ENCODE measurements around the gene IPO7.
"Not testable (repeated sequence)": the region's sequence is repeated elsewhere in the genome, so short reads cannot be mapped to it uniquely, and the experiment has no call there.

Gene IPO7

GRCh38 chr11:9399466-9399865 is 15.0 kb downstream of the IPO7 start:
- DNase-seq (ENCODE audit: low spot score) = no peak

GRCh38 chr11:9401884-9402283 is 17.4 kb downstream of the IPO7 start:
- DNase-seq (ENCODE audit: low spot score) = not testable (repeated sequence)

GRCh38 chr11:9428706-9429105 is 44.3 kb downstream of the IPO7 start:
- DNase-seq (ENCODE audit: low spot score) = no peak

GRCh38 chr11:9438611-9439010 is 54.2 kb downstream of the IPO7 start:
- DNase-seq (ENCODE audit: low spot score) = no peak

- no peak for DNase-seq (ENCODE audit: low spot score)
These were observed 61.8 kb downstream of the IPO7 start for GRCh38 chr11:9446230-9446629.

- no peak for DNase-seq (ENCODE audit: low spot score)
These were observed 64.3 kb downstream of the IPO7 start for GRCh38 chr11:9448576-9449352.

GRCh38 chr11:9452023-9452422 is 67.6 kb downstream of the IPO7 start:
- not testable (repeated sequence) for DNase-seq (ENCODE audit: low spot score)

- DNase-seq (ENCODE audit: low spot score) = no peak
These were observed 71.3 kb downstream of the IPO7 start for GRCh38 chr11:9455722-9456121.

- peak; percentile 59 for DNase-seq (ENCODE audit: low spot score)
These were observed 75.3 kb downstream of the IPO7 start for GRCh38 chr11:9459667-9460321.

GRCh38 chr11:9460322-9461062 is 76.0 kb downstream of the IPO7 start, which contains the start of gene ZNF143:
Gene ZNF143 (plus strand): TSS chr11:9461012. CDS start chr11:9471309, 10,297 bp downstream.
- DNase-seq (ENCODE audit: low spot score) = peak; percentile 100

GRCh38 chr11:9461063-9461759 is 76.8 kb downstream of the IPO7 start:
- peak; percentile 88 for DNase-seq (ENCODE audit: low spot score)

- peak; percentile 51 for DNase-seq (ENCODE audit: low spot score)
These were observed 77.3 kb downstream of the IPO7 start for GRCh38 chr11:9461760-9462134.

GRCh38 chr11:9462172-9462799 is 77.8 kb downstream of the IPO7 start:
- no peak for DNase-seq (ENCODE audit: low spot score)

- peak; percentile 47 for DNase-seq (ENCODE audit: low spot score)
These were observed 78.5 kb downstream of the IPO7 start for GRCh38 chr11:9462806-9463537.

GRCh38 chr11:9470765-9471164 is 86.3 kb downstream of the IPO7 start:
- no peak for DNase-seq (ENCODE audit: low spot score)

- DNase-seq (ENCODE audit: low spot score) = no peak
These were observed 89.0 kb downstream of the IPO7 start for GRCh38 chr11:9473408-9473807.

GRCh38 chr11:9479899-9480298 is 95.4 kb downstream of the IPO7 start:
- no peak for DNase-seq (ENCODE audit: low spot score)

GRCh38 chr11:9489080-9489765 is 104.8 kb downstream of the IPO7 start:
- no peak for DNase-seq (ENCODE audit: low spot score)

GRCh38 chr11:9490376-9490775 is 105.9 kb downstream of the IPO7 start:
- no peak for DNase-seq (ENCODE audit: low spot score)

- no peak for DNase-seq (ENCODE audit: low spot score)
These were observed 109.0 kb downstream of the IPO7 start for GRCh38 chr11:9493492-9493891.
